Measurements from ENCODE around the gene FGD1. TPM values are rescaled to one million over a fixed set of nuclear protein-coding genes. Genes with fewer than 3 reads are reported as not detected.

The FGD1 gene
- total RNA-seq, 1 experiment from 2014 or later: 5.8 TPM

GRCh38 chrX:54470054-54470760 lies 25.8 kb downstream of the FGD1 start:
- Histone ChIP-seq H3K27me3 (ENCODE audit: insufficient read depth, low read length) (no peaks in the 10 kb centered on the region), H3K4me2 (ENCODE audit: low read length) (no peak overlapping the region), H3K9me2 (ENCODE audit: insufficient read depth) (no peaks in the 10 kb centered on the region), H3K36me3 (ENCODE audit: control insufficient read depth in 1 of 2, insufficient read depth in 2 of 2, low read length in 2 of 2) (no peaks in the 10 kb centered on the region), H3K9ac (ENCODE audit: low read length) (no peak overlapping the region), H3K9me3 (ENCODE audit: control insufficient read depth in 1 of 2, insufficient read depth in 1 of 2, low read depth in 1 of 2, low read length in 2 of 2) (no peaks in the 10 kb centered on the region), H3K27ac (ENCODE audit: low read depth, low read length) (no peak overlapping the region), H3K4me3 (replicated peaks in 1 of 2; ENCODE audit: low read depth in 1 of 2, low read length in 2 of 2) (no peak overlapping the region), H3K4me1 (ENCODE audit: control insufficient read depth in 1 of 2, insufficient read depth in 2 of 2, low read length in 2 of 2) (peaks cover 5 to 12% of the 10 kb centered on the region in 2 experiments; a peak in 3 of 4 replicates), H2AFZ (ENCODE audit: low read depth, low read length, poor library complexity, severe bottlenecking) (no peak overlapping the region), H3K79me2 (ENCODE audit: insufficient read depth, low read length) (no peaks in the 10 kb centered on the region), H4K20me1 (ENCODE audit: insufficient read depth) (no peaks in the 10 kb centered on the region)
- TF ChIP-seq TCF7L2 (IDR thresholded peaks at IDR 0.05; ENCODE audit: borderline replicate concordance, extremely low read depth, insufficient read depth, insufficient read length) (no peak), ZNF274 (IDR thresholded peaks at IDR 0.05; ENCODE audit: low read depth, low read length) (no peak)
- BruUV-seq (replicated peaks): no TSS peak
- ChIA-PET POLR2A (no interaction called here), CTCF (no interaction called here), RAD21 (ENCODE audit: low non-redundant PET in 1 of 2, low total read pairs in 2 of 2, uncharacterized antibody in 2 of 2, unreplicated experiment in 2 of 2) (no interaction called here)
- DNase-seq (ENCODE audit: low read depth, low spot score) (no peak), ATAC-seq (no peak)
- intact Hi-C loops (cut with micrococcal nuclease): no loop called here

- no peak overlapping the region for H3K4me3 ChIP-seq (replicated peaks in 1 of 2; ENCODE audit: low read depth in 1 of 2, low read length in 2 of 2)
- H3K9me2 ChIP-seq (ENCODE audit: insufficient read depth): no peaks in the 10 kb centered on the region
- ChIA-PET CTCF (no interaction called here), RAD21 (ENCODE audit: low non-redundant PET in 1 of 2, low total read pairs in 2 of 2, uncharacterized antibody in 2 of 2, unreplicated experiment in 2 of 2) (no interaction called here), POLR2A (no interaction called here)
- no peak for DNase-seq (ENCODE audit: low read depth, low spot score)
- no peaks in the 10 kb centered on the region for H3K36me3 ChIP-seq (ENCODE audit: control insufficient read depth in 1 of 2, insufficient read depth in 2 of 2, low read length in 2 of 2)
- H3K27ac ChIP-seq (ENCODE audit: low read depth, low read length): no peak overlapping the region
- no peaks in the 10 kb centered on the region for H3K4me1 ChIP-seq (ENCODE audit: control insufficient read depth in 1 of 2, insufficient read depth in 2 of 2, low read length in 2 of 2)
- H4K20me1 ChIP-seq (ENCODE audit: insufficient read depth): no peaks in the 10 kb centered on the region
- intact Hi-C loops (cut with micrococcal nuclease): no loop called here
- peak; percentile 73 for ATAC-seq
- no peaks in the 10 kb centered on the region for H3K27me3 ChIP-seq (ENCODE audit: insufficient read depth, low read length)
- no peak overlapping the region for H3K9ac ChIP-seq (ENCODE audit: low read length)
- BruUV-seq (replicated peaks): no TSS peak
- no peak overlapping the region for H3K4me2 ChIP-seq (ENCODE audit: low read length)
- TF ChIP-seq, protein P1, sequence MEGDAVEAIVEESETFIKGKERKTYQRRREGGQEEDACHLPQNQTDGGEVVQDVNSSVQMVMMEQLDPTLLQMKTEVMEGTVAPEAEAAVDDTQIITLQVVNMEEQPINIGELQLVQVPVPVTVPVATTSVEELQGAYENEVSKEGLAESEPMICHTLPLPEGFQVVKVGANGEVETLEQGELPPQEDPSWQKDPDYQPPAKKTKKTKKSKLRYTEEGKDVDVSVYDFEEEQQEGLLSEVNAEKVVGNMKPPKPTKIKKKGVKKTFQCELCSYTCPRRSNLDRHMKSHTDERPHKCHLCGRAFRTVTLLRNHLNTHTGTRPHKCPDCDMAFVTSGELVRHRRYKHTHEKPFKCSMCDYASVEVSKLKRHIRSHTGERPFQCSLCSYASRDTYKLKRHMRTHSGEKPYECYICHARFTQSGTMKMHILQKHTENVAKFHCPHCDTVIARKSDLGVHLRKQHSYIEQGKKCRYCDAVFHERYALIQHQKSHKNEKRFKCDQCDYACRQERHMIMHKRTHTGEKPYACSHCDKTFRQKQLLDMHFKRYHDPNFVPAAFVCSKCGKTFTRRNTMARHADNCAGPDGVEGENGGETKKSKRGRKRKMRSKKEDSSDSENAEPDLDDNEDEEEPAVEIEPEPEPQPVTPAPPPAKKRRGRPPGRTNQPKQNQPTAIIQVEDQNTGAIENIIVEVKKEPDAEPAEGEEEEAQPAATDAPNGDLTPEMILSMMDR (IDR thresholded peaks at IDR 0.05 in 2 of 3, conservative IDR thresholded peaks at IDR 0.05 in 1 of 3; ENCODE audit: borderline replicate concordance in 1 of 3, insufficient read depth in 1 of 3, low read depth in 2 of 3, low read length in 2 of 3): peak in 1 of 3 experiments; percentile 38; a peak in 3 of 6 replicates
- no peak for TF ChIP-seq YY1 (IDR thresholded peaks at IDR 0.05; ENCODE audit: extremely low read depth, insufficient replicate concordance, low read depth, low read length)
- H2AFZ ChIP-seq (ENCODE audit: low read depth, low read length, poor library complexity, severe bottlenecking): no peak overlapping the region
- H3K9me3 ChIP-seq (ENCODE audit: control insufficient read depth in 1 of 2, insufficient read depth in 1 of 2, low read depth in 1 of 2, low read length in 2 of 2): no peaks in the 10 kb centered on the region
- no peaks in the 10 kb centered on the region for H3K79me2 ChIP-seq (ENCODE audit: insufficient read depth, low read length)
Observed at GRCh38 chrX:54452920-54453319, 43.1 kb downstream of the FGD1 start.
